ENCODE measurements around the gene SEMA6A. TPM values are rescaled to one million over a fixed set of nuclear protein-coding genes. Genes with fewer than 3 reads are reported as not detected.

Gene SEMA6A
- polyA plus RNA-seq, 3 donors, result 0.16 TPM; not detected in 2

DNA sequence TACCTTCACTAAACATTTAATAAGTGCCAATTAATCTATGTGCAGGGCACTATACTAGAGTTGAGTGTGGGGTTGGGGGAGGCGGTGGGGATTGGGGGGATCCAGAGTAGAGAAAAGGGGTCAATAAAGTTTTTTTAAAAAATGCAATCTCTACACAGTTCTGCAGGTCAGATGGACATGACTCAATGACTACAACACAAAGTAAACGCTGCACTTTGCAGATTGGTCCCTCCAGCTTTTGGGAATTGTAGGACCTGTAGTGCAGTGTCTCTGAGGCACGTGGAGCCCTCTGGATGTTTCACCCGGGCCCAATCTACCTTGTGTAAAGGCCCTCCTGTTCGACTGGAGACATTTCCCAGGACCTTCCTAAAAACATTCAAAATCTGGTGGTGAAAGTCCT is 43.5 kb downstream of the SEMA6A start:
- H3K36me3 ChIP-seq (replicated peaks in 1 of 2; ENCODE audit: control insufficient read depth in 1 of 2, insufficient read depth in 2 of 2, low read length in 2 of 2), result no peaks in the 10 kb centered on the region
- WGBS (ENCODE audit: insufficient coverage), result 80% methylated on average over 2 of the region's 5 CpGs
- H3K4me2 ChIP-seq (replicated peaks; ENCODE audit: extremely low read depth, low read length, poor library complexity, severe bottlenecking), result no peak overlapping the region
- H3K27ac ChIP-seq (ENCODE audit: low read depth in 1 of 2, low read length in 2 of 2), result no peak overlapping the region
- H4K20me1 ChIP-seq (ENCODE audit: insufficient read depth, low read length), result no peaks in the 10 kb centered on the region
- Mint-ChIP-seq H3K27me3 (ENCODE audit: low read depth in 3 of 3) (peaks cover 0 to 3% (median 0%) of the 10 kb centered on the region in 3 donors), H3K4me1 (no peaks in the 10 kb centered on the region), H3K36me3 (no peaks in the 10 kb centered on the region), H3K4me3 (no peak overlapping the region), H3K27ac (no peak overlapping the region), H3K9me3 (no peaks in the 10 kb centered on the region)
- H3K9ac ChIP-seq (ENCODE audit: insufficient read depth, low read length, poor library complexity, severe bottlenecking), result no peak overlapping the region
- H3K27me3 ChIP-seq (ENCODE audit: control insufficient read depth in 2 of 2, insufficient read depth in 2 of 2, low read length in 2 of 2), result no peaks in the 10 kb centered on the region
- DNase-seq, result no peak
- H3K4me3 ChIP-seq (replicated peaks in 1 of 3; ENCODE audit: low read depth in 2 of 3, low read length in 3 of 3), result no peak overlapping the region
- no peaks in the 10 kb centered on the region for H3K4me1 ChIP-seq (ENCODE audit: control insufficient read depth in 1 of 2, insufficient read depth in 2 of 2, low read length in 2 of 2)
- no peaks in the 10 kb centered on the region for H3K79me2 ChIP-seq (ENCODE audit: insufficient read depth, low read length)
- TF ChIP-seq, protein P1, sequence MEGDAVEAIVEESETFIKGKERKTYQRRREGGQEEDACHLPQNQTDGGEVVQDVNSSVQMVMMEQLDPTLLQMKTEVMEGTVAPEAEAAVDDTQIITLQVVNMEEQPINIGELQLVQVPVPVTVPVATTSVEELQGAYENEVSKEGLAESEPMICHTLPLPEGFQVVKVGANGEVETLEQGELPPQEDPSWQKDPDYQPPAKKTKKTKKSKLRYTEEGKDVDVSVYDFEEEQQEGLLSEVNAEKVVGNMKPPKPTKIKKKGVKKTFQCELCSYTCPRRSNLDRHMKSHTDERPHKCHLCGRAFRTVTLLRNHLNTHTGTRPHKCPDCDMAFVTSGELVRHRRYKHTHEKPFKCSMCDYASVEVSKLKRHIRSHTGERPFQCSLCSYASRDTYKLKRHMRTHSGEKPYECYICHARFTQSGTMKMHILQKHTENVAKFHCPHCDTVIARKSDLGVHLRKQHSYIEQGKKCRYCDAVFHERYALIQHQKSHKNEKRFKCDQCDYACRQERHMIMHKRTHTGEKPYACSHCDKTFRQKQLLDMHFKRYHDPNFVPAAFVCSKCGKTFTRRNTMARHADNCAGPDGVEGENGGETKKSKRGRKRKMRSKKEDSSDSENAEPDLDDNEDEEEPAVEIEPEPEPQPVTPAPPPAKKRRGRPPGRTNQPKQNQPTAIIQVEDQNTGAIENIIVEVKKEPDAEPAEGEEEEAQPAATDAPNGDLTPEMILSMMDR (IDR thresholded peaks at IDR 0.05), result no peak
- H2AFZ ChIP-seq (ENCODE audit: insufficient read depth, low read depth, low read length, poor library complexity, severe bottlenecking), result no peak overlapping the region
- H3K9me3 ChIP-seq (replicated peaks in 1 of 2; ENCODE audit: control insufficient read depth in 1 of 2, insufficient read depth in 1 of 2, low read length in 2 of 2), result no peaks in the 10 kb centered on the region
- intact Hi-C loops (cut with micrococcal nuclease), result no loop called here

DNA sequence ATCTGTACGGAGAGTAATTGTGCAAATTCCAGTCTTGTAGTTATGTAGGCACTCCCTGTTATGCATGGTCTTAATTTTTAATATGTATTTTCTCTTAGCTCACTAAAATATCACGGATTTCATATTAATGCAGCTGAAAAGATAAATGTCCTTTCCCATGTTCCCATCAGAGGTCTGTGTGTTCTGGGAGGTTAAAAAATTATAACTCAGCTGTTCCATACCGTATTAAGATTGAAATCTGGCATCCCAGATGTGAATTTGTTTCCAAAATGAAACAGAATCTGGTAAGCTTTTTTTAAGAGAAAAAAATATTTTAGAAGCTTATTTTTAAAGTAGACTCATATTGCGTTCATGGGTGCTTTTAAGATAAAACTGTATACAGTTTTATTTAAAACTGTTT is 44.3 kb downstream of the SEMA6A start:
- Mint-ChIP-seq H3K9me3 (no peaks in the 10 kb centered on the region), H3K27me3 (ENCODE audit: low read depth in 3 of 3) (peaks cover 0 to 3% (median 1%) of the 10 kb centered on the region in 3 donors), H3K4me1 (no peaks in the 10 kb centered on the region), H3K4me3 (no peak overlapping the region), H3K36me3 (no peaks in the 10 kb centered on the region), H3K27ac (no peak overlapping the region)
- WGBS (ENCODE audit: insufficient coverage), result no CpG with 5 or more reads among the region's 4 CpGs
- no peak overlapping the region for H3K4me2 ChIP-seq (replicated peaks; ENCODE audit: extremely low read depth, low read length, poor library complexity, severe bottlenecking)
- no peaks in the 10 kb centered on the region for H3K9me3 ChIP-seq (replicated peaks in 1 of 2; ENCODE audit: control insufficient read depth in 1 of 2, insufficient read depth in 1 of 2, low read length in 2 of 2)
- intact Hi-C loops (cut with micrococcal nuclease), result no loop called here
- TF ChIP-seq, protein P1 (IDR thresholded peaks at IDR 0.05), result no peak
- no peaks in the 10 kb centered on the region for H4K20me1 ChIP-seq (ENCODE audit: insufficient read depth, low read length)
- H3K27ac ChIP-seq (ENCODE audit: low read depth in 1 of 2, low read length in 2 of 2), result no peak overlapping the region
- DNase-seq, result no peak
- H3K36me3 ChIP-seq (replicated peaks in 1 of 2; ENCODE audit: control insufficient read depth in 1 of 2, insufficient read depth in 2 of 2, low read length in 2 of 2), result no peaks in the 10 kb centered on the region
- no peaks in the 10 kb centered on the region for H3K79me2 ChIP-seq (ENCODE audit: insufficient read depth, low read length)
- H3K4me1 ChIP-seq (ENCODE audit: control insufficient read depth in 1 of 2, insufficient read depth in 2 of 2, low read length in 2 of 2), result no peaks in the 10 kb centered on the region
- no peaks in the 10 kb centered on the region for H3K27me3 ChIP-seq (ENCODE audit: control insufficient read depth in 2 of 2, insufficient read depth in 2 of 2, low read length in 2 of 2)
- H2AFZ ChIP-seq (ENCODE audit: insufficient read depth, low read depth, low read length, poor library complexity, severe bottlenecking), result no peak overlapping the region
- H3K4me3 ChIP-seq (replicated peaks in 1 of 3; ENCODE audit: low read depth in 2 of 3, low read length in 3 of 3), result no peak overlapping the region
- H3K9ac ChIP-seq (ENCODE audit: insufficient read depth, low read length, poor library complexity, severe bottlenecking), result no peak overlapping the region

All from CD14-positive monocyte (primary cell).